ENCODE results near the gene ARL3.

- TF ChIP-seq, protein P1, sequence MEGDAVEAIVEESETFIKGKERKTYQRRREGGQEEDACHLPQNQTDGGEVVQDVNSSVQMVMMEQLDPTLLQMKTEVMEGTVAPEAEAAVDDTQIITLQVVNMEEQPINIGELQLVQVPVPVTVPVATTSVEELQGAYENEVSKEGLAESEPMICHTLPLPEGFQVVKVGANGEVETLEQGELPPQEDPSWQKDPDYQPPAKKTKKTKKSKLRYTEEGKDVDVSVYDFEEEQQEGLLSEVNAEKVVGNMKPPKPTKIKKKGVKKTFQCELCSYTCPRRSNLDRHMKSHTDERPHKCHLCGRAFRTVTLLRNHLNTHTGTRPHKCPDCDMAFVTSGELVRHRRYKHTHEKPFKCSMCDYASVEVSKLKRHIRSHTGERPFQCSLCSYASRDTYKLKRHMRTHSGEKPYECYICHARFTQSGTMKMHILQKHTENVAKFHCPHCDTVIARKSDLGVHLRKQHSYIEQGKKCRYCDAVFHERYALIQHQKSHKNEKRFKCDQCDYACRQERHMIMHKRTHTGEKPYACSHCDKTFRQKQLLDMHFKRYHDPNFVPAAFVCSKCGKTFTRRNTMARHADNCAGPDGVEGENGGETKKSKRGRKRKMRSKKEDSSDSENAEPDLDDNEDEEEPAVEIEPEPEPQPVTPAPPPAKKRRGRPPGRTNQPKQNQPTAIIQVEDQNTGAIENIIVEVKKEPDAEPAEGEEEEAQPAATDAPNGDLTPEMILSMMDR (IDR thresholded peaks at IDR 0.05) = no peak
- TF ChIP-seq POLR2A (IDR thresholded peaks at IDR 0.05) = no peak
Measured at GRCh38 chr10:102628451-102628911, 85.7 kb downstream of the ARL3 start.

Measured in Peyer's patch (tissue), 4 donors.